Stimulated activated CD8-positive, alpha-beta memory T cell treated with anti-CD3 and anti-CD28 coated beads, Interleukin-12 subunit alpha, Interleukin-12 subunit beta, amount 100 ng/mL, for 4 hours (primary cell): ENCODE results near the gene FHAD1.
"Not testable (repeated sequence)": the region's sequence is repeated elsewhere in the genome, so short reads cannot be mapped to it uniquely, and the experiment has no call there.

Experiments
- DNase-seq: peaks from one replicate; pipeline ENCODE4 v3.0.0-alpha.2; 2020; ENCODE audit warnings: low read depth

FHAD1 gene

GRCh38 chr1:15305468-15305770, 58.4 kb downstream of the FHAD1 start:
- no peak for DNase-seq

- not testable (repeated sequence) for DNase-seq
Observed at GRCh38 chr1:15306352-15306751, 59.3 kb downstream of the FHAD1 start.

- no peak for DNase-seq
Observed at GRCh38 chr1:15308135-15308534, 61.1 kb downstream of the FHAD1 start.

- DNase-seq: no peak
Observed at GRCh38 chr1:15308621-15309027, 61.6 kb downstream of the FHAD1 start.

- no peak for DNase-seq
Observed at GRCh38 chr1:15309687-15310086, 62.7 kb downstream of the FHAD1 start.

- no peak for DNase-seq
Observed at GRCh38 chr1:15310544-15310943, 63.5 kb downstream of the FHAD1 start.

GRCh38 chr1:15311122-15311822, 64.2 kb downstream of the FHAD1 start:
- no peak for DNase-seq

GRCh38 chr1:15311880-15312279, 64.9 kb downstream of the FHAD1 start:
- DNase-seq: no peak

- DNase-seq: no peak
Observed at GRCh38 chr1:15312626-15313411, 65.8 kb downstream of the FHAD1 start.

GRCh38 chr1:15314328-15315281, 67.6 kb downstream of the FHAD1 start:
- no peak for DNase-seq

- no peak for DNase-seq
Observed at GRCh38 chr1:15315815-15316214, 68.8 kb downstream of the FHAD1 start.

GRCh38 chr1:15316510-15316909, 69.5 kb downstream of the FHAD1 start:
- DNase-seq: no peak

- DNase-seq: no peak
Observed at GRCh38 chr1:15320267-15320666, 73.2 kb downstream of the FHAD1 start.

- no peak for DNase-seq
Observed at GRCh38 chr1:15321601-15322000, 74.6 kb downstream of the FHAD1 start.

GRCh38 chr1:15322648-15323350, 75.8 kb downstream of the FHAD1 start:
- DNase-seq: no peak

- peak; percentile 46 for DNase-seq
Observed at GRCh38 chr1:15323351-15323988, 76.4 kb downstream of the FHAD1 start.

- DNase-seq: no peak
Observed at GRCh38 chr1:15323989-15324868, 77.2 kb downstream of the FHAD1 start.

GRCh38 chr1:15324869-15325335, 77.9 kb downstream of the FHAD1 start:
- no peak for DNase-seq

- DNase-seq: no peak
Observed at GRCh38 chr1:15325375-15326085, 78.5 kb downstream of the FHAD1 start.
